CD4-positive, alpha-beta T cell treated with Interleukin-21 for 1 hour (primary cell): Measurements from ENCODE around the gene DIP2C.

Experiments used
- DNase-seq: peaks from one replicate; pipeline ENCODE4 v3.0.0-alpha.2; 2020

DIP2C gene

DNA sequence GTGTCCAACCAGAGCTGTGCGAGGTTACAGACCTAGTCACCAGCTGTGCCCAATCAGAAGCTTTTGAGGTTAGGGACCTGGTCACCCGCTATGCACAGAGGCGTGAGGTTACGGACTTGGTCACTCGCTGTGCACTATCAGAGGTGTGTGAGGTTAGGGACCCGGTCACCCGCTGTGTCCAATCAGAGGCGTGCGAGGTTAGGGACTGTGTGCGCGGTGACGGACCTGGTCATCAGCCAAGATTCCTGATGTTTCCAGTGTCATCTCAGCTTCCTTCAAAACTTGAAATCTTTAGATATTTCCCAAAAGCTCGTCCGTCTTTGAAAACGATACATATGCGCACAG is 182.1 kb downstream of the DIP2C start:
- no peak for DNase-seq

GRCh38 chr10:506451-507354 is 182.8 kb downstream of the DIP2C start:
- DNase-seq = no peak

DNA sequence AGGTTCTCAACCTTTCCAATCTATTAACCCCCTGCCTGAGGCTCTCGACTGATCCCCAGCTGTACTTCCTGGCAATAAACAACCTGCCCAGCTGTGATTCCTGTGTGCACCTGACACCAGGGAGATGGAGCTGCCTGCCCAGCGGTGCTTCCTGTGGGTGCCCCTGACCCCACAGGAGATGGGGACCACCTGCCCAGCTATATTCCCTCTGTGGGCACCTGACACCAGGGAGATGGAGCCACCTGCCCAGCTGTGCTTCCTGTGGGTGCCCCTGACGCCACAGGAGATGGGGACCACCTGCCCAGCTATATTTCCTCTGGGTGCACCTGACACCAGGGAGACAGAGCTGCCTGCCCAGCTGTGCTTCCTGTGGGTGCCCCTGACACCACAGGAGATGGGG is 184.0 kb downstream of the DIP2C start:
- no peak for DNase-seq

- DNase-seq = no peak
Measured at GRCh38 chr10:504806-505205, 184.7 kb downstream of the DIP2C start.

GRCh38 chr10:504121-504611 is 185.3 kb downstream of the DIP2C start:
- no peak for DNase-seq

DNA sequence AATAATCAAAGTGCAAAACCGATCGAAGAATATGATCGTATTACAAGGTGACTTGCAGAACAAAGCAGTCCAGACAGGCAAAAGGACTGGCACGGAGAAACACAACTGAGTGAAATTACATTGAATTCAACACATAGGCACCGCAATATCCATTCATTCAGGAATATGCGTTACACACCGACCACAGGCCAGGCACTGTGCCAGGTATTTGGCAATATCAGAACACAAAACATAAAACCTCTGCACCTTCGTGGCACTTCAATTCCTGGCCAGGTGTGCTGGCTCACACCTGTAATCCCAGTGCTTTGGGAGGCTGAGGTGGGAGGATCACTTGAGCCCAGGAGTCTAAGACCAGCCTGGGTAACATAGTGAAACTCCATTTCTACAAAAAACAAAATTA is 187.9 kb downstream of the DIP2C start:
- no peak for DNase-seq

DNA sequence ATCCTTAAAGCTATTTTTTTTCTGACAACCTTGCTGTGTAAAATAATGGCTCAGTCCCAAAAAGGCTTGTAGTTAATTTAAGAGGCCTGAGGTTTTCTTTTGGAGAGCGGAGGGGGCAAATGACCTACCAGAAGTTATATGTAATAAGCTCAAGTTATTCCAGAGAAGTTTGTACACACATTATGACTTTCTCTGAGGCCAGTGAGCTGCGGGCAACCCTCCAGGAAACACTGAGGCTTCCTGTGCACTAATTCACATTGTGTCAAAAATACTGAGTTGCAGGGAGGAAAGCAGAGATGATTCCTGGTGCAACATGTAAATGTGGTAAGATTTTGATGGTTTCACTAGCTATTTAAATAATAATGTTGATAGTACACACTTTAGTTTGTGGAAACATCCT is 188.6 kb downstream of the DIP2C start:
- DNase-seq = no peak

DNA sequence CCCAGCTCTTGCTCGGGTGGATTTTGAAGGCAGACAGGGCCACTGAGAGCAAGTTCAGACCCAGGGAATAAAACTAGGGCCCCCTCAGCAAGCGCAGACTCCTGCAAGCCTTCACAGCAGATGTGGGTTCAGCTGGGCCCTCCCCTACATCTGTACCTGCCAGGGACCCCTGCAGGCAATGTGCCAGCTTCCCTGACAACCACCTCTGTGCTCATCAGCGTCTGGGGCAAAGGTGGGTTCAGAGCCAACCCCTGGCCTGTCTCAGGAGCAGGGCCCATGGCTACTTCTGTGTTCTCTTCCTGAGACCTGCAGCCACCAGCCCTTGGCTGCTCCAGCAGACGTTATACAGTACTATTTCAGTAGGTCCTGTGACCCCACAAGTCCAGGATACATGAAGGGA is 189.5 kb downstream of the DIP2C start:
- no peak for DNase-seq

- no peak for DNase-seq
Measured at GRCh38 chr10:498760-499435, 190.6 kb downstream of the DIP2C start.

DNA sequence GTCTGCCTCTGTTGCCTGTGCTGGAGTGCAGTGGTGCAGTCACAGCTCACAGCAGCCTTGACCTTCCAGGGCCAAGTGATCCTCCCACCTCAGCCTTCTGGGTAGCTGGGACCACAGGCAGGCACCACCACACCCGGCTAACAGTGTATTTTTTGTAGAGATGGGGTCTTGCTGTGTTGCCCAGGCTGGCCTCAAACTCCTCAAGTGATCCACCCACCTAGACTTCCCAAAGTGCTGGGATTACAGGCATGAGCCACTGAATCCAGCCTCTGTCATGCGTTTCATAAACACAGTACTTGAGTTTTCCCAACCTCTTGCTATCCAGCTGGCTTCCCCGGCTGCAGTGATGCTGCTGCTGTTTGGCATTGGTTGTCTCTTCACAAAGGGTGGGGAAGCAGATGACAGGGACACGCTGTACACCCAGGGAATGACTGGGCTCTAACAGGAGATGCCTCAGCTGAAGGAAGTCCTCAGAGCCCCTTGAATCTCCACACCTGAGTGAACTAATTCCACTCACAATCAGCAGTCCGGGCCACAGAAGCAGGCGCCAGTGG is 191.5 kb downstream of the DIP2C start:
- no peak for DNase-seq

GRCh38 chr10:497289-497688 is 192.2 kb downstream of the DIP2C start:
- no peak for DNase-seq

- no peak for DNase-seq
Measured at GRCh38 chr10:494556-494955, 194.9 kb downstream of the DIP2C start.

GRCh38 chr10:494149-494542 is 195.3 kb downstream of the DIP2C start:
- DNase-seq = no peak

GRCh38 chr10:493391-494148 is 195.9 kb downstream of the DIP2C start:
- DNase-seq = no peak

DNA sequence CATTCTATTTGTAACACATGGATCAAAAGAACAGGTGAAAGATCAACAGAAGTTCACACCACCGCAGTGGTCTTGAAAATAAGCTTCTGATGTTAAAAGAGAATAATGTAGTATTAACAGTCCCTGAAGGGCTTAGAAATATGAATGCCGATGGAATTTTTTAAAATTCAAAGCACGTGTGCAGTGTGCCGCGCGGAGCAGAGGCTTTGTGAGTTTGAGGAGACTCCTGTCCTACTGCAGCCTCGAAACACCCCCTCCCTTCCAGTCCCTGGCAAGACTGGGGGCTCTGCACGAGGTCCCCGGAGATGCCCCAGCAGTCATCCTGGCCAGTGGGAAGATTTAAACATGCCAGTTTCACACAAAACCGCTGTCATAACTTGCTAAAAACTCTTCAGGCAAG is 196.6 kb downstream of the DIP2C start:
- no peak for DNase-seq

GRCh38 chr10:491667-492424 is 197.6 kb downstream of the DIP2C start:
- no peak for DNase-seq

- DNase-seq = no peak
Measured at GRCh38 chr10:490891-491571, 198.4 kb downstream of the DIP2C start.

- DNase-seq = no peak
Measured at GRCh38 chr10:490256-490655, 199.2 kb downstream of the DIP2C start.

GRCh38 chr10:489330-489729 is 200.1 kb downstream of the DIP2C start:
- DNase-seq = no peak

DNA sequence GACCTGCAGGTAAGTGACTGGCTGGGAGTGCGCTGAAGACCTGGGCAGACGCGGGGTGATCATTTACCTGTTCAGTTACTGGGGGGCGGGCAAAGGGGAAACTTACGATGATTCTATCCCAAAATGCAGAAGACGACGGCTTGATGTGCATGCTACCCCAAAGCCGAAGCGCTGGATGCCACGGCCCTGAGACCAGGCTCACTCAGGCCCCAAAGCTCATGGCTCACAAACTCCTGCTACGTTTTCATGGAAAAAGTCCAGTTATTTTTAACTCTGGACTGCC is 200.6 kb downstream of the DIP2C start:
- no peak for DNase-seq

DNA sequence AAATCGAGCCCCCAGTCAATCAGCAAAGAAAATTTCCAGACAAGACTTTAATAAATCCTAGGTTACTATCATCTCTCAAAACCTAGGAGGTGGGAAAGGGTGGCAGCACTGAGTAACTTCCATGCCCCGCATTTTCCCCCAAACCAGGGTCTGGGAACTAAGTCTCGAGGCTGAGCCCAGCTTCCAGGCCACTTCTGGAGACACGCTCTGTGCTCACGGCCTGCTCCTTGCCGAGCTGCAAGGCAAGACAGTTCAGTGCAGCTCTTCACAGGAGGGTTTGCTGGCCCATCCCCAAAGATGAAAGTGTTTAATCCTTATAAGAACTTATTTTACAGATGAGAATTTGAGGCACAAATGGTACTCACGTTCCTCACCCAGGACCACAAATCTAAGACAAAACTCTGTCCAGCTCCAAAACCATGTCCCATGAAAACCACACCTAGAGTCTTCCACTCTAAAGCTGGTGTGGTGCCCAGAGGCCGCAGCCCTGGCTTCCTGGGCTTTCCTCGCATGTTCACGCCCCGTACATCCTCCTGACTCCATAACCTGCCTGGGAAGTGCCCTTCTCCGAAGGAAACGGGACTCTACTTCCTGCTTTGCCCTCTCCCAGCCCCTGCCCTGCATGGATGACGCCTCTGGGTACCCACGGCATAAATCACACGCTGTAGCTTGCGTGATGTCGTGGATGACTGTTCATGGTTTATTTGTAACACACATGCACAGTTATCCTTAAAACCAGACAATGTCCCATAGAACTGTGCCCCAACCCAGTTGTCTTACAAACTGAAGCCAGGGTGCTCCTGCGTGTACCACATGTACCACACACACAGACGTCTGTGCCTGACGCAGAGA is 201.2 kb downstream of the DIP2C start:
- no peak for DNase-seq
